NCI-H524 (cell line): ENCODE results near the gene NAA25.
"Not testable (repeated sequence)": the region's sequence is repeated elsewhere in the genome, so short reads cannot be mapped to it uniquely, and the experiment has no call there.

Experiments used
- DNase-seq, 2 experiments: peaks; one replicate each; lab custom pipeline; 2025; lab: John Stamatoyannopoulos, UW

The NAA25 gene

DNA sequence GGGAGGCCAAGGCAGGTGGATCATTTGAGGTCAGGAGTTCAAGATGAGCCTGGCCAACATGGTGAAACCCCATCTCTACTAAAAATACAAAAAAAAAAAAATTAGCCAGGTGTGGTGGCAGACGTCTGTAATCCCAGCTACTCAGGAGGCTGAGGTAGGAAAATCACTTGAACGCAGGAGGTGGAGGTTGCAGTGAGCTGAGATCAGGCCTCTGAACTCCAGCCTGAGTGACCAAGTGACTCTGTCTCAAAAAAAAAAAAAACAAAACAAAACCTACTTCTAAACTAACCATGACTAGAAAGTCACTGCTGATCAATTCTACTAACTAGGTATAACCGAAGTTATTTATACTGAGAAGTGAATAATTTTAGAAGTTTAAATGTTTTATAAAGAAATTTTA lies 99.0 kb downstream of the NAA25 start:
- not testable (repeated sequence) for DNase-seq

DNA sequence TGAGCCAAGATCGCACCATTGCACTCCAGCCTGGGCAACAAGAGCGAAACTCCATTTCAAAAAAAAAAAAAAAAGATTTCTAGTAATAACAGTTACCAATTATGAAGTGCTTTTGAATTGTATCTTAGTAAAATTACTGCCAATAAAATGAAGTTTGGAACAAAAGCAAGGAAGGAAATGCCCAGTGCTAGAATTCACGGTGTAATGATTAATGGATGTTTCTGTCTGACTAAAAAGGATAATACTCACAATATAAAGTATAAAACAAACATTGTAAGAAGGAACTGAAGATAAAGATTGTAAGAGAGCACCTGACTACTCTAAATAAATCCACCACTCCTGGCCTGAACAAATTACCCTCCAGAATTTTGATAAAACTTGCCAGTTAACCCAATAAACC lies 99.7 kb downstream of the NAA25 start:
- no peak for DNase-seq

DNA sequence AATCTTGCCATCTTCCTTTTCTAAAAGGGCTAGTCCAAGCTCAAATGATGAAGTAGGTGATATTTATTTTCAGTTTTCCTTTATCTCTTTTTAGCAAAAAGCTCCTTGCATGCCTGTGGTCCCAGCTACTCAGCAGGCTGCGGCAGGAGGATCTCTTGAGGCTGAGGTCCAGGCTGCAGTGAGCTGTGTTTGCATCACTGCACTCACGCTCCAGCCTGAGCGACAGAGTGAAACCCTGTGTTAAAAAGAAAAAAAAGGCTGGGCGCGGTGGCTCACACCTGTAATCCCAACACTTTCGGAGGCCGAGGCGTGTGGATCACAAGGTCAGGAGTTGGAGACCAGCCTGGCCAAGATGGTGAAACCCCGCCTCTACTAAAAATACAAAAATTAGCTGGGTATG lies 100.6 kb downstream of the NAA25 start:
- DNase-seq, result no peak

DNA sequence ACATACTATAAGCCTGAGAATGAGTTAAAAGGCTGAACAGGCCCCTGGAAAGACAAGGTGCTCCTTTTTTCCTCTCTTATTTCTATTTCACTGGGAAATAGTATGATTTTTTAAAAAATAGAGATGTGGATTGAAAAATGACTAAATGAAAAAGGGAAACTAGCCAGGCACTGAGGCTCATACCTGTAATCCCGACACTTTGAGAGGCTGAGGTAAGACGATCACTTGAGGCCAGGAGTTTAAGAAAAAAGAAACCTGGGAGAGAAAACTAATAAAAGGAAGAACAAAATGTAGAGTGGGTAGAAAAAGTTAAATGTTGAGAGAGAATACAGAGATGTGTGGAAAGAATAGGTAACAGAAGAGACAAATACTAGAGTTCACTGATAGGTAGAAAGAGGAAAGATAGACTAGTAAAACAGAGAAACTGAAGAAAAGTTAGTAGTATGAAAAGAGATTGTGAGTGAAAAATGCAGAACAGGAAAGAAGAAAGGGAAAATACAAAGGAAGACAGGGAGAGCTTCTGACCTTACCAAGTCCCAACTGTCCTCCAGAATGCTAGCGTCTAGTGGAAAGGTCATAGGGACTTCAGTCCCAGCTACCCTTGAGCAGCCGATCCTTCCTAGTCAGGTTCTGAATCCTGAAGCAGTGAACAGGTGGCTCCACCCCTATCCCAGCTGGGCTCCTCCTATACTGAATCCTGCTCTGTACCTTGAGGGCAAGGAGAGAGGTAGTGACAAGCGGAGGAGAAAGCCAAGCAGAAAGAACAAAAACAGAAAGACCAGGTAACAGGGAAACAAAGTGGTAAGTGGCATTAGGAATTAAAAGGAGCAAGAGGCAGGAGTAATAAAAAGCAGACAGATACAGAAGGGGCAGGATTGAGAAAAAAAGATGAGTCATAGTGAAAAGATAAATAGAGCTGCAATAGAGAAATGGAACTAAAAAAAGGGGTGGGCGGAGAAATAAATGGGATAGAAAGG lies 102.9 kb downstream of the NAA25 start:
- no peak for DNase-seq

DNA sequence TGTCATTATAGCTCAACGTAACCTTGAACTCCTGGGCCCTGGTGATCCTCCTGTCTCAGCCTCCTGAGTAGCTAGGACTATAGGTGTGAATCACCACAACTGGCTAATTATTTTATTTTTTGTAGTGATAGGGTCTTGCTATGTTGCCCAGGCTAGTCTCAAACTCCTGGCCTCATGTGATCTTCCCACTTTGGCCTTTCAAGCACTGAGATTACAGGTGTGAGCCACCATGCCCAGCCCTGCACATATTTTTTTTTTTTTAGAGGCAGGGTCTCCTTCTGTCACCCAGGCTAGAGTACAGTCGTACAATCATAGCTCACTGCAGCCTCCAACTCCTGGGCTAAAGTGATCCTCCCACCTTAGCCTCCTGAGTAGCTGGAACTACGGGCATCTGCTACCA lies 104.5 kb downstream of the NAA25 start:
- DNase-seq, result no peak

DNA sequence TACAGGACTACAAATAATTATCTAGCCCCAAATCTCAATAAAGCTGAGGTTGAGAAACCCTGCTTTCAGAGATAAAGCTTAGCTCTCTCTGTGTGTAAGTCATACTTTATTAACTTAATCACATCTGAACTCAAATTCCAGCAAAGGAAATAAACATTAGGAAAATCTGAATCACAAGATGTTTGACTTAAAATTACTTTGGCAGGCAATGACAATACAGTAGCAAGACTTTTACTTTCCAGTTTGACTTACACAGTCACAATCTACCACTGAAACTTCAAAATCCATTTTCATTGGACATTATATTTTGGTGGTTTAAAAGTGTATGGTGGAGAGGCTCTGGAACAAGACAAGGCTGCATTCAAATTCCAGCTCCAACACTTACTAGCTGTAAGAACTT lies 107.0 kb downstream of the NAA25 start:
- no peak for DNase-seq

DNA sequence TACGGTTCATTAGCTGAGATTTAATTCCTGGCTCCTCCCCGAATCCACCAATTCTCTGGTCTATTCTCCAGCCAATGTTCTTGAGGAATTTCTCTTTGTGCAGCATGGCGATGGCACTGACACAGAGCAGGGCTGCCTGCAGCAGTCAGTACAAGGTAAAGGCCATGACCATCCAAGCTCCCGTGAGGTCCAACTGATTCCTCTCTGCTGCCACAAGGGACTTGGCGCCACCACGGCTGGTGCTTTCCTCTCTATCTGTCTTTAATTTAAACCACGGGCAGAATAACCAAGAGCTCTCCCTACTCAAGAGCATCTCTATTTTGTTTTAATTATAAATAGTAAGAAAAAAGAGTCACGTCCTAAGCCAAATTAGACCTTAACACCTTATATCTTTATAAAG lies 107.8 kb downstream of the NAA25 start:
- no peak for DNase-seq

DNA sequence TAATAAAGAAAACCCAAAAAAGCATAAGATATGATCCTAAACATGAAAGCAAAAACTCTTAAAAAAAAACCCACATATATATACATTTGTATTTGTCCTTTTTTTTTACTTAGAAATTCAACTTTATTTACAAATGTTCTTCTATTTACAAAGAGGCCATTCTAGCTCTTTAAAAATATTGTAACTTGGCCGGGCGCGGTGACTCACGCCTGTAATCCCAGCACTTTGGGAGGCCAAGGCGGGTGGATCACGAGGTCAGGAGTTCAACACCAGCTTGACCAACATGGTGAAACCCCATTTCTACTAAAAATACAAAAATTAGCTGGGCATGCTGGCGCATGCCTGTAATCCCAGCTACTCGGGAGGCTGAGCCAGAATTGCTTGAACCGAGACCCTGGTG lies 109.5 kb downstream of the NAA25 start:
- not testable (repeated sequence) for DNase-seq

DNA sequence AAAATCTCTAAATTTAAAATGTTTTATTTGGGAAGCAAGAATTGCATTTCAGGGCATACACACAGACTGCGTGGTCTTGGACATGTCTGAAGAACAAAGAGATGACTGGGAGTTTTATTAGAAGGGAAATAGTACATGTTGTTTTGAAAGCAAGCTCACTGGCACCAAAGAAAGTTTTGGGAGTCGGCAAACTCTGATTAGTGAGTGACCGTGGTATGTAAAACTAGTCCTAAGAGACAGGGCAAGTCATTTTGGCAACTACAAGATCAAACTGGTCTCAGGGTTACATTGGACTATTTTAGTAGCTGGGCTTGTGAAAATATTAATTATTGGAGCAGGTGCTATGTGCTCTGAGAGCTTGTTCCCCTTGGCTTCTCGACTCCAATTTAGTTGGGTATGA lies 110.6 kb downstream of the NAA25 start:
- DNase-seq, result no peak

DNA sequence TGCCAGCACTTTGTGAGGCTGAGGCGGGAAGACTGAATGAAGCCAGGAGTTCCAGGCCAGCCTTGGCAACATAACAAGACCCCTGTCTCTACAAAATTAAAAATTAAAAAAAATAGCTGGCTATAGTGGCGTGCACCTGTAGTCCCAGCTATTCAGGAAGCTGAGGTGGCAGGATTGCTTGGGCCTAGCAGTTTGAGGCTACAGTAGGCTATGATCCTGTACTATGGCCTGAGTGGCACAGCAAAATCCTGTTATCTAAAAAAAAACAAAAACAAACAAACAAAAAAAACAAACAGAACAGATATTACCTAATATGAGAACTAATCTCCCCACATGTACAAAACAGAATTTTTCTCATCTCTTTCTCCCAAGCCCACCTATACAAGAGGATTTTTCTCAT lies 111.3 kb downstream of the NAA25 start:
- DNase-seq, result no peak

DNA sequence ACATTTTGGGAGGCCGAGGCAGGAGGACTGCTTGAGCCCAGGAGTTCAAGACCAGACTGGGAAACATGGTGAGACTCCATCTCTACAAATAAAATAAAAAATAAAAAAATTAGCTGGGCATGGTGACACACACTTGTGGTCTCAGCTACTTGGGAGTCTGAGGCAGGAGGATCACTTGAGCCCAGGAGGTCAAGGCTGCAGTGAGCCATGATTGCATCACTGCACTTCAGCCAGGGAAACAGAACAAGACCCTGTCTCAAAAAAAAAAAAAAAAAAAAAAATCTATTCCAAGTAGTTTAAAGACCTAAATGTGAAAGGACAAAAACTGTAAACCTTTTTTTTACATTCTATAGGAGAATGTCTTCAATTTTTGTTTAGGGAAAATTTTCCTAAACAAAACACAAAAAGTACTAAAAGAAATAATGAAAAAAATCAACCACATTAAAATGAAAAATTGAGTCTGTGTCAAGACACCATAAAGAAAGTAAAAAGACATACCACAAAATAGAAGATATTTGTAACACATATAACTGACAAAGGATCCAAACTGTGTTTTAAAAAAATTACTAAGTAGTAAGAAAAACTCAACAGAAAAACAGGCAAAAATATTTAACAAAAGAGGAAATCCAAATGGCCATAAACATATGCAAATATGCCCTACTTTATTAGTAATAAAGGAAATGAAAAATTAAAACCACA lies 112.7 kb downstream of the NAA25 start:
- DNase-seq, result no peak

DNA sequence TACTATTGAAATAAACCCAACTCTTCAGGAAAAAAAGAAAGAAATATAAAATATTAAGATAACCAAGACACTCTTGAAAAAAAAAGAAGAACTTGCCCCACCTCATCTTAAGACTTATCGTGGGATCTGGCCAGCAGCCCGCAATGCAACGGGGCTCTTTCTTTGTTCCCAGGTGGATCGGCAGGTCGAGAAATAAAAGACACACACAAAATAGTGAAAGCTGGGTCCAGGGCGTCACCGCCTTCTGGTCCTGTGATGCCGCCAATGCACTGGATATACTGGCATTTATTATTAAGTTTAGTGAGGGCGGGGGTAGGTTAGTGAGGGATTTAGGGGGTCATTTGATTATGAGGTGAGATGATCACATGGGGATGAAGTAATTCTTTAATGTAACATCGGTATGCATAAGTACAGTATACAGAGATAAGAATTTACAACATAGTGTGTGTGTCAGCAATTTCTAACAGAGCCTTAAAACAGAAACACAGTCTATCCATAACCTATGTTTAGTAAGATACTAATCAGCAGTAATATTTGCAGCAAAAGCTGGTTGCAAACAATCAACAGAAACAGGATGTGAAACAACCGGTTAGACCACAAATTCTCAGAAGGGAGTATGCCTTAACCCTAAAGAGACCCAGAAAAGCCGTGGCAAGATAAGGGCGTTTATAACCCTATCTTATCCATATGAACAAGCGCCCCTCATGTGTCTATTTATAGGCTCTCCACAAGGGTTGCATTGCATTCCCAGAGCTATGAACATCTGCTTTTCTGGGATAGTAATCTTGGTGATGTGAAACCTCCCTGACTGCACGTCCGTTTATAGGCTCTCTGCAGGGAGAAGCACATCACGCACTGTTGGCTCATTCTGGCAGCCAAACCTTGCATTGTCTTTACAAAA lies 114.1 kb downstream of the NAA25 start:
- not testable (repeated sequence) for DNase-seq

DNA sequence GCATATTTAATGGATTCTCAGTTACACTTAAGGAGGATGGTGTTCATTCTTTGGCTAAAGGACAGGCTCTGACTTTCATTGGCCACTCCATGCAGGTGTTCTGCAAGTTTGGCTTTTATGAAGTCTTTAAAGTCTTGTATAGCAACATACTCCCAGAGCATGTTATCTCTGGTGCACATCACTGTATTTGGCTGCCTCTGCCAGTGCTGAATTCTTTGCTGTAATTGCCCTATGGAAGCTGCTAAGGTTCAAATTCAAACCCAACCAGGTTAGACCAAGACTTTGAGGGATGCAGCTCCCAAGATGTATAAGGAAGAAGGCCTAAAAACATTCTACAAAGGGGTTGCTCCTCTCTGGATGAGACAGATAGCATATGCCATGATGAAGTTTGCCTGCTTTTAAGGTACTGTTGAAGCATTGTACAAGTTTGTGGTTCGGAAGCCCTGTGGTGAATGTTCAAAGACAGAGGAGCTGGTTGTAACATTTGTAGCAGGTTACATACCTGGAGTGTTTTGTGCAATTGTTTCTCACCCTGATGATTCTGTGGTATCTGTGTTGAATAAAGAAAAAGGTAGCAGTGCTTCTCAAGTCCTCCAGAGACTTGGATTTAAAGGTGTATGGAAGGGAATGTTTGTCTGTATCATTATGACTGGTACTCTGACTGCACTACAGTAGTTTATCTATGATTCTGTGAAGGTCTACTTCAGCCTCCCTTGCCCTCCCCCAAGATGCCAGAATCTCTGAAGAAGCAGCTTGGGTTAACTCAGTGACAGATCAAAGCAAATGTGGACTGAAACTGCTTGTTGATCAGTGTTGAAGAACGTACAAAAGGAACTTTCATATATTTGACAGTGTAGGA lies 115.1 kb downstream of the NAA25 start:
- no peak for DNase-seq

DNA sequence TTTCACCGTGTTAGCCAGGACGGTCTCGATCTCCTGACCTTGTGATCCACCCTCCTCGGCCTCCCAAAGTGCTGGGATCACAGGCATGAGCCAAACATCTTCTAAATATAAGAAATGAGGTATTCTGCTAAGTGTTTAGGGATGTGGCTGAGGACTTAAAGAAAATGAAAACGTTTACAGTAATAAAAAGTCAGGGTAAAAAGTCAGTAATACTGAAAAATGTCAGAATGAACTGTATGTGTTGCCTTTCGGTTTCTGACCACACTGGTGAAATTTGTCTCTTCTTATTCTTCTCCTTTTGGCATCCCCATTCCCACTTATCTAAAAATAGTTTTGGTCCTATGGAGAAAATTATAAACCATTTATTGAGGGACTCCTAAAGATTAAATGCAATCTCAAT lies 116.1 kb downstream of the NAA25 start:
- no peak for DNase-seq

DNA sequence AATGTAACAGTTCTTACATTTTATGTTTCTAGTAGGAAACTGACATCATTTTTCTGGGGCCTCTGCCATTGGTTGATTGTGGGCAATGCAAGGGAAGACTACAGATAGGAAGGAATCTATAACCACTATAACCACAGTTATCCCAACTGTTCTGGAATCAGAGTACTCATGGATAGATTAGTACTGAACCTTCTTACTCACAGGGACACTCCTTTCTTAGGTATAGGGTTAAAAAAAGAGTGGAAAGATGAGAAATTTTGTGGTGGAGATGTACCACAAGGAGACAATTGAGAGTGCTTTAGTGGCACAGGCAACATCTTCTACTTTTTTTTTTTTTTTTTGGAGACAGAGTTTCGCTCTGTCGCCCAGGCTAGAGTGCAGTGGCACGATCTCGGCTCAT lies 116.6 kb downstream of the NAA25 start:
- no peak for DNase-seq

DNA sequence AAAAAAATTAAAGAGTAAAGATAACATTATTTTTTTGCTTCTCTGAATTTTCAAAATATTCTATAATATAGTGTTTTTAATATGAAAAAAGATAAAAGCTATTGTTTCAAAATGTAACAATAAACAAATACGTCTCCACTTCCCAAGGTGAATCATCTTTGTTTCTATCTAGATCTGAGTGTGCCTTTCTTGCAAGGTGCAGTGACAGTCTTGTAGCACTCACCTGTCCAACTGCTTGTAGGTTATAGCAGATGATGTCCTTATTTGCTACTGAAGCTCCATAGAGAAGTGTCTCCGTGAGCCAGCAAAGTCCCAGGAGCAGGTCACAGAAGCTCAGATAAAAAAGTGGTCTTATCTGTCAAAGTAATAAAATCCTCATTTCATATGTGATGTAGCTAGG lies 117.0 kb downstream of the NAA25 start:
- DNase-seq, result no peak

DNA sequence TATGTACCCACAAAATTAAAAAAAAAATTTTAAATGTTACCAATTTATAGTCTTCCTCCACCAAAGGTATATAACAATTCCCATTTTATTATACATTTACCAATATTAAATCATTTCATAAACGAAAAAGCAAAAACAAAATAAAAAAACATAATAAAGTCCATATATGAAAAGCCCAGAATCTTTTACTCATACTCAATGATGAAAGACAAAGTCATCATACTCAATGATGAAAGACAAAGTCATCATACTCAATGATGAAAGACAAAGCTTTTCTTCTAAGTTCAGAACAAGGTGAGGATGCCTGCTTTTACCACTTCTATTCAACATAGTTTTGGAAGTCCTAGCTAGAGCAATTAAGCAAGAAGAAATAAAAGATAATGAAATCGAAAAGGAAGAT lies 123.8 kb downstream of the NAA25 start:
- no peak for DNase-seq

DNA sequence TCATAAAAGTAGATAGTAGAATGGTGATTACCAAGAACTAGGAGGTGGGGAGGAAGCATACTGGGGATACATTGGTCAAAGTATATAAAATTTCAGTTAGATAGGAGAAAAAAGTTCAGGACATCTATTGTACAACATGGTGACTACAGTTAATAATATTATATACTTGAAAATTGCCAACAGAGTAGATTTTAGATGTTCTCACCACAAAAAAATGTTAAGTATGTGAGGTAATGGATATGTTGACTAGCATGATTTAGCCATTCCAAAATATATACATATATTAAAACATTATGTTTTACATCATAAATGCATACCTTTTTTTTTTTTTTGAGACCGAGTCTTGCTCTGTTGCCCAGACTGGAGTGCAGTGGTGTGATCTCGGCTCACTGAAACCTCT lies 126.6 kb downstream of the NAA25 start:
- DNase-seq, result no peak

DNA sequence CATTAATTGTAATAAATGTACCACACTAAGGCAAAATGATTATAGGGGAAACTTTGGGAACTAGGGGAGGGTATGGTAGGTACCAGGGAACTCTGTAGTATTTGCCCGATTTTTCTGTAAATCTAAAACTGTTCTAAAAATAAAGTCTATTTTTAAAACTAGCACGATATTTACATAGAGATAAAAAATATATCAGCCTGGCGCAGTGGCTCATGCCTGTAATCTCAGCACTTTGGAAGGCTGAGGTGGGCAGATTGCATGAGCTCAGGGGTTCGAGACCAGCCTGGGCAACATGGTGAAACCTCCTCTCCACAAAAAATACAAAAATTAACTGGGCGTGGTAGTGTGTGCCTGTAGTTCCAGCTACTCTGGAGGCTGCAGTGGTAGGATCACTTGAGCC lies 128.0 kb downstream of the NAA25 start:
- no peak for DNase-seq

DNA sequence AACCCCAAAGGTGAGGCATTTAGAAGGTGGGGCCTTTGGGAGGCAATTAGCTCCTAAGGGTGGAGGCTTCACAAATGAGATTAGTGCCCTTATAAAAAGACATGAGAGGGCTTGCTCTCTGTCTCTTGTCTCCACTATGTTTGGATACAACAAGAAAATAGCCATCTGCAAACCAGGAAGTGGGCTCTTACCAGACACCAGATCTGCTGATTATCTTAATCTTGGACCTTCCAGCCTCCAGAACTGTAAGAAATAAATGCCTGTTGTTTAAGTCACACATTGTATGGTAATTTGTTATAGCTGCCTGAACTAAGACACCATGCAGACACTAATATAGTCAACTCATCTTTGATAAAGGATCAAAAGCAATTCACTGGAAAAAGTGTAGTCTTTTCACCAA lies 130.0 kb downstream of the NAA25 start:
- no peak for DNase-seq

DNA sequence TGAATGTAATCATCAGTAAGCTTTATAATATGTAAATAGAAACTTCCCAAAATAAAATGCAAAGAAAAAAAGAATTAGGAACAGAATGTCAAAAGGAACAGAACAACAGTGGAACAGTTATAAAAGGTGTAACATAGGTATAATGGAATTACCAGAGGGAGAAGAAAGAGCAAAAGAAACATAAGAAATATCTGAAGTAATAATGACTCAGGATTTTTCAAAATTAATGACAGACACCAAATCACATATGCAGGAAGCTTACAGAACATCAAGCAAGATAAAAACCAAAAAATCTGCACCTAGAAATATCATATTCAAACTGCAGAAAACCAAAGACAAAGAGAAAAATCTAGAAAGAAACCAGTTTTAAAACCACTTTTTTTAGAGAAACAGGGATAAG lies 131.7 kb downstream of the NAA25 start:
- no peak for DNase-seq
